ENCODE measurements around the gene PROKR1. TPM values are rescaled to one million over a fixed set of nuclear protein-coding genes. Genes with fewer than 3 reads are reported as not detected.

PROKR1 gene
- total RNA-seq, 4 donors from 2014 or later: not detected

DNA sequence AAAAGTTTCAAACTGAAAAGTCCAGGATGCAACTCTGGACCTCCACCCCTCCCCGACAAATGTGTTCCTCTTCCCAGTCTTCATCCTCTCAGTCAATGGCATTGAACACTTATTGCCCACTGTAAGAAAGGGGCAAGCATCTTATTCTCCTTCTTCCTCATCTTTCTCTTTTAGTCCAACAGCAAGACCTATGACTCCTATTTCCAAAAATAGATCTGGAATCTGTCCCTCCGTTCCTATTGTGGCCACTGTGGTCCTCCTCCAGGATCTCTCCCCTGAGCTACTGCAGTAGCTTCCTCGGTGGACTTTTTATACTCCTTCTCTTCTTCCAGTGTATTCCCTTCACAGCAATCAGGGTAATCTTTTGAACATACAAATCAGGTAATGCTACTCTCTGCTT, 63.3 kb downstream of the PROKR1 start:
- 80 to 82% methylated on average over 2 to 3 of the region's 3 CpGs for WGBS, 2 donors
- no peak for DNase-seq
- Histone ChIP-seq H3K27me3 (no peaks in the 10 kb centered on the region), H3K36me3 (no peaks in the 10 kb centered on the region), H3K4me1 (peaks cover 0 to 16% (median 0%) of the 10 kb centered on the region in 3 donors), H3K27ac (no peak overlapping the region), H3K4me3 (no peak overlapping the region), H3K9me3 (no peaks in the 10 kb centered on the region)
- intact Hi-C loops (cut with DNase I): no loop called here
- TF ChIP-seq POLR2A (IDR thresholded peaks at IDR 0.05): no peak

Other genes starting within 250 kb of the PROKR1 start
- under 1 TPM; 0.61 to 0.95 (median 0.64) TPM for gene FBXO48, start 176.3 kb upstream of the PROKR1 start, total RNA-seq
- gene APLF, start 176.0 kb upstream of the PROKR1 start, total RNA-seq: 1 to 10 TPM; 3.2 to 9.5 (median 4.7) TPM
- gene ARHGAP25, start 91.2 kb downstream of the PROKR1 start, total RNA-seq: 1 to 10 TPM; 3.2 to 9.0 (median 5.5) TPM
- not detected for gene BMP10, start 227.8 kb downstream of the PROKR1 start, total RNA-seq

Measured in esophagus squamous epithelium (tissue), 5 donors.